ENCODE results near the gene MINDY4. TPM values are rescaled to one million over a fixed set of nuclear protein-coding genes. Genes with fewer than 3 reads are reported as not detected.

Gene MINDY4
- total RNA-seq, 2 experiments from 2014 or later = 1.2 to 1.4 TPM

- Mint-ChIP-seq H3K27me3 (ENCODE audit: low read depth) (no peaks in the 10 kb centered on the region), H3K9me3 (no peaks in the 10 kb centered on the region), H3K36me3 (ENCODE audit: low read depth) (no peaks in the 10 kb centered on the region), H3K27ac (no peak overlapping the region), H3K4me1 (ENCODE audit: low read depth) (no peaks in the 10 kb centered on the region), H3K4me3 (no peak overlapping the region)
- CTCF ChIA-PET = no interaction called here
- intact Hi-C loops (cut with micrococcal nuclease) = no loop called here
- DNase-seq = no peak
Observed at GRCh38 chr7:30859940-30860496, 88.8 kb downstream of the MINDY4 start.

- Mint-ChIP-seq H3K4me1 (ENCODE audit: low read depth) (no peaks in the 10 kb centered on the region), H3K9me3 (no peaks in the 10 kb centered on the region), H3K27me3 (ENCODE audit: low read depth) (no peaks in the 10 kb centered on the region), H3K36me3 (ENCODE audit: low read depth) (no peaks in the 10 kb centered on the region), H3K4me3 (no peak overlapping the region), H3K27ac (no peak overlapping the region)
- CTCF ChIA-PET = no interaction called here
- DNase-seq = no peak
- intact Hi-C loops (cut with micrococcal nuclease) = no loop called here
Observed at GRCh38 chr7:30861612-30862011, 90.4 kb downstream of the MINDY4 start.

- Mint-ChIP-seq H3K36me3 (ENCODE audit: low read depth) (no peaks in the 10 kb centered on the region), H3K4me1 (ENCODE audit: low read depth) (no peaks in the 10 kb centered on the region), H3K9me3 (no peaks in the 10 kb centered on the region), H3K4me3 (no peak overlapping the region), H3K27ac (no peak overlapping the region), H3K27me3 (ENCODE audit: low read depth) (no peaks in the 10 kb centered on the region)
- no peak for DNase-seq
- CTCF ChIA-PET = interaction anchor here (1.2 to 1.4 kb wide), 2 partner anchors 76 to 121 kb away, joined by 3 read pairs; no protein-coding TSS in a partner anchor
- intact Hi-C loops (cut with micrococcal nuclease) = no loop called here
Observed at GRCh38 chr7:30862995-30863705, 91.9 kb downstream of the MINDY4 start.

GRCh38 chr7:30863706-30864035 is 92.5 kb downstream of the MINDY4 start:
- Mint-ChIP-seq H3K4me1 (ENCODE audit: low read depth) (no peaks in the 10 kb centered on the region), H3K27me3 (ENCODE audit: low read depth) (no peaks in the 10 kb centered on the region), H3K4me3 (no peak overlapping the region), H3K9me3 (no peaks in the 10 kb centered on the region), H3K27ac (no peak overlapping the region), H3K36me3 (ENCODE audit: low read depth) (no peaks in the 10 kb centered on the region)
- intact Hi-C loops (cut with micrococcal nuclease) = no loop called here
- CTCF ChIA-PET = interaction anchor here (1.2 to 1.4 kb wide), 2 partner anchors 75 to 120 kb away, joined by 3 read pairs; no protein-coding TSS in a partner anchor
- DNase-seq = no peak

GRCh38 chr7:30864101-30864500 is 92.9 kb downstream of the MINDY4 start:
- DNase-seq = no peak
- H3K4me3 Mint-ChIP-seq = no peak overlapping the region
- CTCF ChIA-PET = interaction anchor here (1.2 kb wide), 1 partner anchor 120 kb away, joined by 3 read pairs; no protein-coding TSS in a partner anchor
- no peak overlapping the region for H3K27ac Mint-ChIP-seq
- H3K4me1 Mint-ChIP-seq (ENCODE audit: low read depth) = no peaks in the 10 kb centered on the region
- H3K9me3 Mint-ChIP-seq = no peaks in the 10 kb centered on the region
- intact Hi-C loops (cut with micrococcal nuclease) = no loop called here
- H3K27me3 Mint-ChIP-seq (ENCODE audit: low read depth) = no peaks in the 10 kb centered on the region
- H3K36me3 Mint-ChIP-seq (ENCODE audit: low read depth) = no peaks in the 10 kb centered on the region

GRCh38 chr7:30865076-30865475 is 93.9 kb downstream of the MINDY4 start:
- H3K4me1 Mint-ChIP-seq (ENCODE audit: low read depth) = no peaks in the 10 kb centered on the region
- no peaks in the 10 kb centered on the region for H3K9me3 Mint-ChIP-seq
- no peaks in the 10 kb centered on the region for H3K36me3 Mint-ChIP-seq (ENCODE audit: low read depth)
- no peak overlapping the region for H3K4me3 Mint-ChIP-seq
- H3K27me3 Mint-ChIP-seq (ENCODE audit: low read depth) = no peaks in the 10 kb centered on the region
- no peak for DNase-seq
- intact Hi-C loops (cut with micrococcal nuclease) = no loop called here
- CTCF ChIA-PET = no interaction called here
- no peak overlapping the region for H3K27ac Mint-ChIP-seq

- H3K9me3 Mint-ChIP-seq = no peaks in the 10 kb centered on the region
- no peak for DNase-seq
- CTCF ChIA-PET = no interaction called here
- H3K27ac Mint-ChIP-seq = no peak overlapping the region
- H3K27me3 Mint-ChIP-seq (ENCODE audit: low read depth) = no peaks in the 10 kb centered on the region
- intact Hi-C loops (cut with micrococcal nuclease) = no loop called here
- H3K4me3 Mint-ChIP-seq = no peak overlapping the region
- no peaks in the 10 kb centered on the region for H3K36me3 Mint-ChIP-seq (ENCODE audit: low read depth)
- no peaks in the 10 kb centered on the region for H3K4me1 Mint-ChIP-seq (ENCODE audit: low read depth)
Observed at GRCh38 chr7:30865821-30866220, 94.6 kb downstream of the MINDY4 start.

- no peaks in the 10 kb centered on the region for H3K27me3 Mint-ChIP-seq (ENCODE audit: low read depth)
- no peaks in the 10 kb centered on the region for H3K36me3 Mint-ChIP-seq (ENCODE audit: low read depth)
- intact Hi-C loops (cut with micrococcal nuclease) = no loop called here
- CTCF ChIA-PET = no interaction called here
- no peaks in the 10 kb centered on the region for H3K9me3 Mint-ChIP-seq
- H3K4me1 Mint-ChIP-seq (ENCODE audit: low read depth) = no peaks in the 10 kb centered on the region
- no peak for DNase-seq
- H3K27ac Mint-ChIP-seq = no peak overlapping the region
- H3K4me3 Mint-ChIP-seq = no peak overlapping the region
Observed at GRCh38 chr7:30866939-30867338, 95.7 kb downstream of the MINDY4 start.

GRCh38 chr7:30867483-30867882 is 96.3 kb downstream of the MINDY4 start:
- CTCF ChIA-PET = no interaction called here
- intact Hi-C loops (cut with micrococcal nuclease) = no loop called here
- DNase-seq = no peak
- no peaks in the 10 kb centered on the region for H3K9me3 Mint-ChIP-seq
- no peaks in the 10 kb centered on the region for H3K4me1 Mint-ChIP-seq (ENCODE audit: low read depth)
- no peak overlapping the region for H3K4me3 Mint-ChIP-seq
- no peaks in the 10 kb centered on the region for H3K36me3 Mint-ChIP-seq (ENCODE audit: low read depth)
- H3K27ac Mint-ChIP-seq = no peak overlapping the region
- no peaks in the 10 kb centered on the region for H3K27me3 Mint-ChIP-seq (ENCODE audit: low read depth)

GRCh38 chr7:30869794-30870611 is 98.8 kb downstream of the MINDY4 start:
- no peaks in the 10 kb centered on the region for H3K27me3 Mint-ChIP-seq (ENCODE audit: low read depth)

GRCh38 chr7:30870821-30871518 is 99.8 kb downstream of the MINDY4 start:
- intact Hi-C loops (cut with micrococcal nuclease) = no loop called here
- CTCF ChIA-PET = no interaction called here
- H3K4me1 Mint-ChIP-seq (ENCODE audit: low read depth) = no peaks in the 10 kb centered on the region
- no peak overlapping the region for H3K27ac Mint-ChIP-seq
- H3K27me3 Mint-ChIP-seq (ENCODE audit: low read depth) = no peaks in the 10 kb centered on the region
- H3K9me3 Mint-ChIP-seq = peaks cover 3% of the 10 kb centered on the region
- DNase-seq = no peak
- H3K36me3 Mint-ChIP-seq (ENCODE audit: low read depth) = no peaks in the 10 kb centered on the region
- no peak overlapping the region for H3K4me3 Mint-ChIP-seq

More at GRCh38 chr7:30869794-30870611, 98.8 kb downstream of the MINDY4 start:
- no peak for DNase-seq
- intact Hi-C loops (cut with micrococcal nuclease) = no loop called here
- H3K4me3 Mint-ChIP-seq = no peak overlapping the region
- H3K36me3 Mint-ChIP-seq (ENCODE audit: low read depth) = no peaks in the 10 kb centered on the region
- H3K27ac Mint-ChIP-seq = no peak overlapping the region
- H3K4me1 Mint-ChIP-seq (ENCODE audit: low read depth) = no peaks in the 10 kb centered on the region
- H3K9me3 Mint-ChIP-seq = peaks cover 3% of the 10 kb centered on the region
- CTCF ChIA-PET = no interaction called here

GRCh38 chr7:30871655-30872054 is 100.4 kb downstream of the MINDY4 start:
- Mint-ChIP-seq H3K4me3 (no peak overlapping the region), H3K4me1 (ENCODE audit: low read depth) (no peaks in the 10 kb centered on the region), H3K27ac (no peak overlapping the region), H3K9me3 (peaks cover 3% of the 10 kb centered on the region), H3K27me3 (ENCODE audit: low read depth) (no peaks in the 10 kb centered on the region), H3K36me3 (ENCODE audit: low read depth) (no peaks in the 10 kb centered on the region)
- CTCF ChIA-PET = no interaction called here
- DNase-seq = no peak
- intact Hi-C loops (cut with micrococcal nuclease) = no loop called here

Data from activated naive CD4-positive, alpha-beta T cell treated with anti-CD3 and anti-CD28 coated beads for 36 hours (primary cell).